NCI-H345 (cell line): Measurements from ENCODE around the gene SFXN1.
"Not testable (repeated sequence)": the region's sequence is repeated elsewhere in the genome, so short reads cannot be mapped to it uniquely, and the experiment has no call there.

Source experiments
- DNase-seq: peaks from one replicate; lab custom pipeline; 2025; lab: John Stamatoyannopoulos, UW

The SFXN1 gene

DNA sequence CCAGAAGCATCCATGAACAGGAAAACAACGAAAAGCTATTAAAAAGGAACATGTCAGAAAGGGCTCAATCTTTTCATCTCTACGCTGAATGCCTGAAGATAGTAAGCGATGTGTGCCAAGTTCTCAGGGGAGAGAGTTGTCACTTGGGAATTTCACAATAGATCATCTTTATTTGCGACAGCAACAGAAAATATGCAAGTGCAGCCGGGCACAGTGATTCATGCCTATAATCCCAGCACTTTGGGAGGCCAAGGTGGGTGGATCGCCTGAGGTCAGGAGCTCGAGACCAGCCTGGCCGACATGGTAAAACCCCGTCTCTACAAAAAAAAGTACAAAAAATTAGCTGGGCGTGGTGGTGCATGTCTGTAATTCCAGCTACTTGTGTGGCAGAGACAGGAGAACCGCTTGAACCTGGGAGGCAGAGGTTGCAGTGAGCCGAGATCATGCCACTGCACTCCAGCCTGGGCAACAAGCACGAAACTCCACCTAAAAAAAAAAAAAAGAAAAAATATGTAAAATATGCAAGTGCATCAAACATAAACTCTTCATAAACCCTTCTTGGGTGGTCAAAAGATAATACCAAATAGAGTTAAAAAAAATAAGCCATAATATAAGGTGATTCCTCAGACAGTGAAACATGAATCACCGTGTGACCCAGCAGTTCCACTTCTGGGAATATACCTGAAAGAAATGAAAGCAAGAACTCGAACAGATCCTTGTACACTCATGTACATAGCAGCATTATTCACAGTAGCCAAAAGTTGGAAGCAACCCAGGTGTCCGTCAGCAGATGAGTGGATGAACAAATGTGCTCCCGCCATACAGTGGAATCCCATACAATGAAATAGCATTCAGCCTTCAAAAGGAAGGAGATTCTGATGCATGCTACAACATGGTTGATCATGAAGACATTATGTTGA, 16.2 kb downstream of the SFXN1 start:
- DNase-seq: no peak

- DNase-seq: no peak
Measured at GRCh38 chr5:175501759-175502158, 23.4 kb downstream of the SFXN1 start.

DNA sequence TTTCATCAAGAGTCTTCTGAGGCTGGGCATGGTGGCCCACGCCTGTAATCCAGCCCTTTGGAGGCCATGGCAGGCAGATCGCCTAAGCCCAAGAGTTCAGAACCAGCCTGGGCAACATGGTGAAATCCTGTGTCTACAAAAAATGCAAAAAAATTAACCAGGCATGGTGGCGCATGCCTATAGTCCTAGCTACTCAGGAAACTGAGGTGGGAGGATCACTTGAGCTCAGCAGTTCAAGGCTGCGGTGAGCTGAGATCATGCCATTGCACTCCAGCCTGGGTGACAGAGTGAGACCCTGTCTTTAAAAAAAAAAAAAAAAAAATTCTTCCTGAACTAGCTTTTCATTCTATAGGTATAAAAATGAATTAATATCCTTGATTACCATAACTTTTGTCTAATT, 29.3 kb downstream of the SFXN1 start:
- DNase-seq: not testable (repeated sequence)

- no peak for DNase-seq
Measured at GRCh38 chr5:175508896-175509295, 30.5 kb downstream of the SFXN1 start.

DNA sequence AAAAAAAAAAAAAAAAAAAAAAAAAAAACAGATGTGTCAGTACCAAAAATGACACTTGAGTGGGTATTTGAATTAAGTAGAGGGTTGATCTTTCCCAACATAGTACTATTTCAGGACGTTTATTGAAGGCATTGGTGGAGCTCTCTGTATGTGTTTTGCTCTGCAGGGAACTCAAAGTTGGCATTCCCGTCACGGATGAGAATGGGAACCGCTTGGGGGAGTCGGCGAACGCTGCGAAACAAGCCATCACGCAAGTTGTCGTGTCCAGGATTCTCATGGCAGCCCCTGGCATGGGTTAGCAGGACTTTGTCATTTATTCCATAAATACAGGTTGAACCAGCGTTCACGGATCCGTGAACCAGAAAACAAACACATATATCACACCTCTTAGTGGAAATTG, 34.9 kb downstream of the SFXN1 start:
- DNase-seq: no peak

DNA sequence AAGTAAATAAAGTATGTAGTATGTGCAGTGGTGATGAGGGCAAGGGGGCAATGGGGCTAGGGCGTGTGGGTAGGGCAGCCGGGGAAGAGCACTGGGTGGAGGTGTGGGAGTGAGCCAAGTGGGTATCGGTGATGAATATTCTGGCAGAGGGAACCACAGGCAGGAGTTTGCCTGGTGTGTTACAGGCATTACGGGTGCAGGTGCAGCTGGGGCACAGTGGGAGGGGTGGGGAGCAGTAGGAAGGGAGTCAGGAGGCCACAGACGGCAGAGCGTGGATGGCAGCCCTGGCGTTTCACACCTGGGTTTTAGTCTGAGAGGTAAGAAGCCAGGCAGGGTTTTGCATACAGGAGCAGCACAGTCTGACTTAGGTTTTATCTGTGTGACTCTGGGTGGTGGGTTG, 35.4 kb downstream of the SFXN1 start:
- DNase-seq: no peak

GRCh38 chr5:175516933-175517823, 38.8 kb downstream of the SFXN1 start:
- no peak for DNase-seq

GRCh38 chr5:175517824-175518450, 39.6 kb downstream of the SFXN1 start:
- DNase-seq: no peak

DNA sequence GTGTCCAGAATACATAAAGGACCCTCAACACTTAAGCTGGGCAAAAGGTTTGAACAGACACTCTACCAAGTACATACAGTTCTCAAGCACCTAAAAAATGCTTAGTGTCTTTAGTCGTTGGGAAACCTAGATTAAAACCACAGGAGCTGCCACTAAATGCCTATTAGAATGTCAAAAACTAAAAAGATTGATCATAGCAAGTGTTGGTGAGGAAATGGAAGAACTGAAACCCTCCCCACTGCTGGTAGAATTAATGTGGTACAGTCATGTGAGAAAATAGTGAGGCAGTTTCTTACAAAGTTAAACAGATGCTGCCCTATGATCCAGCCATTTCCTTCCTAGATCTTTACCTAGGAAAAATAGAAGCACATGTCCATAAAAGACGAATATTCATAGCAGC, 40.6 kb downstream of the SFXN1 start:
- no peak for DNase-seq

- no peak for DNase-seq
Measured at GRCh38 chr5:175520321-175520720, 42.0 kb downstream of the SFXN1 start.

GRCh38 chr5:175520873-175521272, 42.5 kb downstream of the SFXN1 start:
- no peak for DNase-seq

- DNase-seq: no peak
Measured at GRCh38 chr5:175521313-175521833, 43.0 kb downstream of the SFXN1 start.

DNA sequence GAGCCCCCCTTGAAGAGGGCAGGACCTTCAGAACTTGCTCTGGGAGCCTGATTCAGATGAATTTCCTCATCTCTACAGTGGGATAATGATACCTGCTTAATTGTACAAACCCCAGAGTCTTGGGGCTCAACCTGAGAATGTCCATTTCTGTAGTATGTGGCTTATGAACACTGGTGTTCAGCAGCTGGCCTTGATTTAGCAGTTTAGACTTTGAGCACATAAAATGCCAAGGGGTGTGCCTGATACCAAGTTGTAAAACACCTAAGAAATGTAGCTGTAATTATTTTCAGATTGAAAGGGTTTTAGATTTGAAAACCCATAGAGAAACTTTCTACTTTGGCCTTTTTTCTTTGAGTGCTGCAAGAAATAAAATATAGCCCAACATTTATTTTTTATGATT, 44.9 kb downstream of the SFXN1 start:
- no peak for DNase-seq

DNA sequence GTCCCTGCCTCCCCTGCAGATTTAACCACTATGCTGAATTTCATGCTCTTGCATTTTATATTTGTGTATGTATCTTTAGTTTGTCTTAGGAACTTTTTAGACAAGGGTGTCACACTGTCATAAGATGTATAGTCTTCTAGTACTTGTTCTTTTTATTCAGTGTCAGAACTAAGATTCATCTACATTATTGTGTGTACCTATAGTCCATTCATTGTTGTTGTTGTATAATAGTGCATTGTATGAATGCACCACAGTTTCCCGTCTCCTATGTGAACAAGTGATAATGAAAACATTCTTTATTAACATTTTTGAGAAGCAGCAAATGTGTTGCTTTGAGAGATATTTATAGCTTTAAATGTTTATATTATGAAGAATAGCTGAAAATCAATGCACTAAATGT, 45.9 kb downstream of the SFXN1 start:
- DNase-seq: no peak

- DNase-seq: no peak
Measured at GRCh38 chr5:175526691-175527090, 48.3 kb downstream of the SFXN1 start.

DNA sequence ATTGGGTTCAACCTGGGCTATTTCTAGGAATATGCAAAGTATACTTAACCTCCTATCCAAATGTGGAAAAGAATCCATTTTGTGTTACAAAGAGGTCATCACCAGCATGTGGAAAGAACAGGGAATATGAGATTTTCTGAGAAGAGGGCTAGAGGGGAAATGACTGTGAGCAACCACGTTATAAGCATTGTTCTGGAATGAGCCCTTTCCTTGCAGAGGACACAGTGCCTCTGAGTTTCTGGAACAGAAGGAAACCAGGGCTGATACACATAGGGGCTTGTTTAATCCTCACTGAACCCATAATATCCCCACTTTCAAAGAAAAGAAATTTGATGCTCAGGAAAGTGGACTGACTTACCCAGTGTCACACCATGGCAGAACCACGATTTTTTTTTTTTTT, 53.0 kb downstream of the SFXN1 start:
- DNase-seq: no peak

- peak; percentile 89 for DNase-seq
Measured at GRCh38 chr5:175534070-175534932, 55.9 kb downstream of the SFXN1 start.

GRCh38 chr5:175535331-175535730, 57.0 kb downstream of the SFXN1 start:
- DNase-seq: not testable (repeated sequence)

DNA sequence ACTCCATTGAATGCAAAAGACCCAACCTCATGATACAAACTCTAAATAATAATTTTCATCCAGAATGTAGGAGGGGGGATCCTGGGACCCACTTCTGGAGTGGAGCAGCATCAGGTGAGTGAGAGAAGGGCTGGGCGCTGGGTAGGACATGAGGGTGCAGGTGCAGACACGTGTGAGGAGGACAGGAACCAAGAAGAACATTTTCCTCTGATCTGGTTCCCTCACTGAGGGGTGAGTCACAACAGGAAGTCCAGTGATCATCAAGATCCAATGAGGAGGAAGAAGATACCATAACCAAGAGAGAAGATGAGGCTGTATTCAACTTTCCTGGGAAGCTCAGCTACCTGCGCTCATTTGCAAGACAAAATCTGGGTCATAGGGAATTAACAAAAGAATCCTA, 57.4 kb downstream of the SFXN1 start:
- DNase-seq: no peak

GRCh38 chr5:175538576-175538975, 60.2 kb downstream of the SFXN1 start:
- DNase-seq: no peak

- no peak for DNase-seq
Measured at GRCh38 chr5:175539936-175540335, 61.6 kb downstream of the SFXN1 start.
